Measurements from ENCODE around the gene TRAF3IP1.

DNA sequence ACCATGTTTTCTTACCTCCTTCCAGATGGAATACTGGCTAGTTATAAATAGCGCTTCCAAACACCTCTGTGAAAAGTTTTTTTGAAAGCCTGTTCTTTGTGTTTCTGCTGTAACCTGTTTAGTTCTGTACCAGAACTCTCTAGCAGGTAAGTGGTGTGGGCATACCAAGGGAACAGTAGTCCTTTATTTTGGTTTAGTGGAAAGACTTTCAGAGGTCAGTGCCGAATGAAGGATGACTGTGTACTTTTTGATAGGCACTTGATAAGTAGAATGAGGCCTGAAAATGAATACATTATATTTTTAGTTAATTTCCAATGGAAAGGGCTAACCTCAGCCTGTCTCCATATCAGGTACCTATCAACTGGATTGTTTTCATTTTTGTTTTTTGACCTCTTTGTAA, 78.8 kb downstream of the TRAF3IP1 start:
- TF ChIP-seq REST (IDR thresholded peaks at IDR 0.05; ENCODE audit: insufficient read depth in 1 of 2, low read depth in 2 of 2, low read length in 2 of 2) (no peak), POLR2AphosphoS5 (IDR thresholded peaks at IDR 0.05; ENCODE audit: low read depth, low read length) (no peak), SIN3A (IDR thresholded peaks at IDR 0.05; ENCODE audit: borderline replicate concordance, insufficient read depth, low read length) (no peak), FOXP2 (optimal IDR thresholded peaks at IDR 0.05; ENCODE audit: borderline replicate concordance, extremely low read depth, extremely low read length, insufficient read depth) (no peak), TAF1 (IDR thresholded peaks at IDR 0.05; ENCODE audit: borderline replicate concordance, insufficient read depth, low read length) (no peak)

Data from PFSK-1 (cell line).